NT2/D1 (cell line): ENCODE data around the gene MFSD11.

ENCODE experiments used
- DNase-seq: peaks from one replicate; pipeline ENCODE4 v3.0.0-alpha.2; 2011; ENCODE audit warnings: low read depth, low spot score
- H3K27me3 ChIP-seq: 2 replicates; pipeline ENCODE4 v1.6.0; 2011; ENCODE audit warnings: mild to moderate bottlenecking; ENCODE audit not compliant: insufficient read length, insufficient read depth
- H3K36me3 ChIP-seq: 2 replicates; pipeline ENCODE4 v1.6.1; 2011; ENCODE audit warnings: mild to moderate bottlenecking, low read length, mixed read lengths; ENCODE audit not compliant: insufficient read depth, insufficient read length
- H3K4me1 ChIP-seq: 2 replicates; pipeline ENCODE4 v1.5.1; 2011; ENCODE audit not compliant: insufficient read depth, insufficient read length
- H3K4me3 ChIP-seq: 2 replicates; pipeline ENCODE4 v1.5.1; 2011; ENCODE audit warnings: low read depth; ENCODE audit not compliant: insufficient read length
- H3K9ac ChIP-seq: 2 replicates; pipeline ENCODE4 v1.6.0; 2011; ENCODE audit warnings: low read depth; ENCODE audit not compliant: insufficient read length
- H3K9me3 ChIP-seq: 2 replicates; pipeline ENCODE4 v1.5.1; 2011; ENCODE audit warnings: mild to moderate bottlenecking, low read length; ENCODE audit not compliant: insufficient read depth
- SUZ12 ChIP-seq: IDR thresholded peaks from 2 replicates; pipeline ENCODE4 v1.6.1; 2011; ENCODE audit not compliant: insufficient read length, insufficient read depth; ENCODE audit errors: extremely low read depth
- YY1 ChIP-seq: IDR thresholded peaks from 2 replicates; pipeline ENCODE4 v1.6.1; 2011; ENCODE audit not compliant: insufficient read length, insufficient read depth
- ZNF274 ChIP-seq: IDR thresholded peaks from 2 replicates; pipeline ENCODE4 v1.6.1; 2011; ENCODE audit warnings: mild to moderate bottlenecking, low read depth, low read length

Gene MFSD11

GRCh38 chr17:76737676-76738467 lies at the start of gene MFSD11:
Gene MFSD11, plus strand, starts transcription at chr17:76738119. Its CDS starts 234 bp downstream, at chr17:76738353.
- peak; percentile 88 for DNase-seq
- Histone ChIP-seq H3K9ac (peak within 1 kb of the TSS; percentile 100), H3K36me3 (peaks cover 59% of the 10 kb centered on the region), H3K9me3 (no peaks in the 10 kb centered on the region), H3K27me3 (no peaks in the 10 kb centered on the region), H3K4me1 (no peaks in the 10 kb centered on the region), H3K4me3 (peak within 1 kb of the TSS; percentile 100)
- TF ChIP-seq YY1, result no peak

GRCh38 chr17:76688165-76688622 lies 49.7 kb upstream of the MFSD11 start:
- no peak overlapping the region for H3K4me3 ChIP-seq
- TF ChIP-seq ZNF274, result no peak
- no peak for TF ChIP-seq YY1
- no peaks in the 10 kb centered on the region for H3K9me3 ChIP-seq
- H3K27me3 ChIP-seq, result no peaks in the 10 kb centered on the region
- no peak for DNase-seq
- H3K36me3 ChIP-seq, result peaks cover 24% of the 10 kb centered on the region
- no peak overlapping the region for H3K9ac ChIP-seq
- H3K4me1 ChIP-seq, result peaks cover 17% of the 10 kb centered on the region

GRCh38 chr17:76689859-76690258 lies 48.1 kb upstream of the MFSD11 start:
- no peaks in the 10 kb centered on the region for H3K9me3 ChIP-seq
- H3K4me3 ChIP-seq, result no peak overlapping the region
- no peak for DNase-seq
- peaks cover 19% of the 10 kb centered on the region for H3K36me3 ChIP-seq
- TF ChIP-seq YY1 (no peak), SUZ12 (no peak), ZNF274 (no peak)
- no peak overlapping the region for H3K9ac ChIP-seq
- H3K4me1 ChIP-seq, result peaks cover 20% of the 10 kb centered on the region
- no peaks in the 10 kb centered on the region for H3K27me3 ChIP-seq

- no peak overlapping the region for H3K4me3 ChIP-seq
- no peak overlapping the region for H3K9ac ChIP-seq
- no peak for DNase-seq
- peaks cover 18% of the 10 kb centered on the region for H3K36me3 ChIP-seq
- TF ChIP-seq YY1 (no peak), SUZ12 (no peak), ZNF274 (no peak)
- H3K4me1 ChIP-seq, result peaks cover 20% of the 10 kb centered on the region
- H3K27me3 ChIP-seq, result no peaks in the 10 kb centered on the region
- no peaks in the 10 kb centered on the region for H3K9me3 ChIP-seq
Observed at GRCh38 chr17:76690596-76691280, 47.2 kb upstream of the MFSD11 start.

- no peak for TF ChIP-seq SUZ12
- no peak for TF ChIP-seq ZNF274
- TF ChIP-seq YY1, result no peak
- Histone ChIP-seq H3K9me3 (no peaks in the 10 kb centered on the region), H3K4me3 (no peak overlapping the region), H3K9ac (no peak overlapping the region), H3K36me3 (peaks cover 19% of the 10 kb centered on the region), H3K27me3 (no peaks in the 10 kb centered on the region), H3K4me1 (peaks cover 21% of the 10 kb centered on the region)
- no peak for DNase-seq
Observed at GRCh38 chr17:76691379-76692191, 46.3 kb upstream of the MFSD11 start.

- no peak for TF ChIP-seq SUZ12
- TF ChIP-seq YY1, result no peak
- no peak for TF ChIP-seq ZNF274
- H3K27me3 ChIP-seq, result no peaks in the 10 kb centered on the region
- peaks cover 18% of the 10 kb centered on the region for H3K4me1 ChIP-seq
- H3K9me3 ChIP-seq, result no peaks in the 10 kb centered on the region
- DNase-seq, result no peak
- H3K4me3 ChIP-seq, result no peak overlapping the region
- peaks cover 8% of the 10 kb centered on the region for H3K36me3 ChIP-seq
- H3K9ac ChIP-seq, result no peak overlapping the region
Observed at GRCh38 chr17:76695059-76695831, 42.7 kb upstream of the MFSD11 start.
